HG02763 (cell line): ENCODE data around the gene CHN2.

ENCODE experiments used
- ATAC-seq: cut with Tn5 transposase; IDR thresholded peaks from one replicate; pipeline ENCODE4 v1.9.1; 2021; ENCODE audit warnings: mild to moderate bottlenecking, moderate library complexity; ENCODE audit not compliant: unreplicated experiment

Gene CHN2

GRCh38 chr7:29385214-29385814 lies 190.7 kb downstream of the CHN2 start:
- ATAC-seq: no peak

- no peak for ATAC-seq
These were observed 191.7 kb downstream of the CHN2 start for GRCh38 chr7:29386196-29386765.

- no peak for ATAC-seq
These were observed 196.7 kb downstream of the CHN2 start for GRCh38 chr7:29391262-29391661.

GRCh38 chr7:29394321-29394720 lies 199.7 kb downstream of the CHN2 start:
- no peak for ATAC-seq

GRCh38 chr7:29396563-29396962 lies 202.0 kb downstream of the CHN2 start:
- ATAC-seq: no peak

- ATAC-seq: no peak
These were observed 202.8 kb downstream of the CHN2 start for GRCh38 chr7:29397398-29397797.

GRCh38 chr7:29398011-29398410 lies 203.4 kb downstream of the CHN2 start:
- ATAC-seq: no peak

- no peak for ATAC-seq
These were observed 205.9 kb downstream of the CHN2 start for GRCh38 chr7:29400437-29400836.

- no peak for ATAC-seq
These were observed 207.2 kb downstream of the CHN2 start for GRCh38 chr7:29401769-29402168.

GRCh38 chr7:29405891-29406290 lies 211.3 kb downstream of the CHN2 start:
- ATAC-seq: no peak

GRCh38 chr7:29406366-29406765 lies 211.8 kb downstream of the CHN2 start:
- ATAC-seq: no peak

- no peak for ATAC-seq
These were observed 214.3 kb downstream of the CHN2 start for GRCh38 chr7:29408841-29409243.

GRCh38 chr7:29410996-29411395 lies 216.4 kb downstream of the CHN2 start:
- no peak for ATAC-seq

GRCh38 chr7:29412912-29413311 lies 218.3 kb downstream of the CHN2 start:
- no peak for ATAC-seq

GRCh38 chr7:29413626-29414136 lies 219.1 kb downstream of the CHN2 start:
- ATAC-seq: no peak

- no peak for ATAC-seq
These were observed 219.6 kb downstream of the CHN2 start for GRCh38 chr7:29414216-29414615.

GRCh38 chr7:29415215-29415614 lies 220.6 kb downstream of the CHN2 start:
- ATAC-seq: no peak

GRCh38 chr7:29416276-29416937 lies 221.8 kb downstream of the CHN2 start:
- no peak for ATAC-seq

GRCh38 chr7:29416938-29417305 lies 222.3 kb downstream of the CHN2 start:
- no peak for ATAC-seq

GRCh38 chr7:29418056-29418455 lies 223.5 kb downstream of the CHN2 start:
- no peak for ATAC-seq

GRCh38 chr7:29418651-29419050 lies 224.1 kb downstream of the CHN2 start:
- ATAC-seq: no peak

GRCh38 chr7:29420011-29420410 lies 225.4 kb downstream of the CHN2 start:
- no peak for ATAC-seq
